Neural crest cell (in vitro differentiated cells): ENCODE measurements around the gene SH3GL3. TPM values are rescaled to one million over a fixed set of nuclear protein-coding genes. Genes with fewer than 3 reads are reported as not detected.

Experiments used
- DNase-seq: peaks from one replicate; pipeline ENCODE4 v3.0.0; 2021; ENCODE audit warnings: low read depth, mixed read lengths, low spot score
- H3K27ac Mint-ChIP-seq: one replicate; pipeline ENCODE4 v1.8.0; 2021; ENCODE audit warnings: mild to moderate bottlenecking, mixed read lengths; ENCODE audit not compliant: unreplicated experiment
- H3K27me3 Mint-ChIP-seq: 2 replicates; pipeline ENCODE4 v1.8.0; 2021; ENCODE audit warnings: low read depth, mild to moderate bottlenecking, mixed read lengths
- H3K36me3 Mint-ChIP-seq: 2 replicates; pipeline ENCODE4 v1.8.0; 2021; ENCODE audit warnings: low read depth, mild to moderate bottlenecking, mixed read lengths
- H3K4me1 Mint-ChIP-seq: 2 replicates; pipeline ENCODE4 v1.8.0; 2021; ENCODE audit warnings: mixed read lengths
- H3K4me3 Mint-ChIP-seq: one replicate; pipeline ENCODE4 v1.8.0; 2021; ENCODE audit warnings: mild to moderate bottlenecking, mixed read lengths
- H3K9me3 Mint-ChIP-seq: 2 replicates; pipeline ENCODE4 v1.8.0; 2021; ENCODE audit warnings: mixed read lengths
- total RNA-seq: library from RNA; stranded (reverse); gene quantifications from 2 replicates; pipeline ENCODE4 v1.2.1, GENCODE V29; 2021
- TF ChIP-seq, protein P1 (sequence below): fragments of 200-600 bp; sonication (generic); conservative IDR thresholded peaks from 2 replicates; pipeline ENCODE4 v1.5.0; 2021; ENCODE audit warnings: antibody characterized with exemption, mild to moderate bottlenecking

SH3GL3 gene
- total RNA-seq, 1 donor from 2014 or later, result 1.4 TPM

GRCh38 chr15:83487519-83487918 lies 40.4 kb downstream of the SH3GL3 start:
- no peak for DNase-seq
- H3K4me1 Mint-ChIP-seq, result no peaks in the 10 kb centered on the region
- TF ChIP-seq, protein P1, sequence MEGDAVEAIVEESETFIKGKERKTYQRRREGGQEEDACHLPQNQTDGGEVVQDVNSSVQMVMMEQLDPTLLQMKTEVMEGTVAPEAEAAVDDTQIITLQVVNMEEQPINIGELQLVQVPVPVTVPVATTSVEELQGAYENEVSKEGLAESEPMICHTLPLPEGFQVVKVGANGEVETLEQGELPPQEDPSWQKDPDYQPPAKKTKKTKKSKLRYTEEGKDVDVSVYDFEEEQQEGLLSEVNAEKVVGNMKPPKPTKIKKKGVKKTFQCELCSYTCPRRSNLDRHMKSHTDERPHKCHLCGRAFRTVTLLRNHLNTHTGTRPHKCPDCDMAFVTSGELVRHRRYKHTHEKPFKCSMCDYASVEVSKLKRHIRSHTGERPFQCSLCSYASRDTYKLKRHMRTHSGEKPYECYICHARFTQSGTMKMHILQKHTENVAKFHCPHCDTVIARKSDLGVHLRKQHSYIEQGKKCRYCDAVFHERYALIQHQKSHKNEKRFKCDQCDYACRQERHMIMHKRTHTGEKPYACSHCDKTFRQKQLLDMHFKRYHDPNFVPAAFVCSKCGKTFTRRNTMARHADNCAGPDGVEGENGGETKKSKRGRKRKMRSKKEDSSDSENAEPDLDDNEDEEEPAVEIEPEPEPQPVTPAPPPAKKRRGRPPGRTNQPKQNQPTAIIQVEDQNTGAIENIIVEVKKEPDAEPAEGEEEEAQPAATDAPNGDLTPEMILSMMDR, result no peak
- no peak overlapping the region for H3K4me3 Mint-ChIP-seq
- no peak overlapping the region for H3K27ac Mint-ChIP-seq
- H3K9me3 Mint-ChIP-seq, result peaks cover 13% of the 10 kb centered on the region
- H3K36me3 Mint-ChIP-seq, result peaks cover 9% of the 10 kb centered on the region
- peaks cover 3% of the 10 kb centered on the region for H3K27me3 Mint-ChIP-seq

GRCh38 chr15:83489690-83490089 lies 42.5 kb downstream of the SH3GL3 start:
- Mint-ChIP-seq H3K4me3 (no peak overlapping the region), H3K27me3 (peaks cover 3% of the 10 kb centered on the region), H3K4me1 (no peaks in the 10 kb centered on the region), H3K9me3 (peaks cover 10% of the 10 kb centered on the region), H3K27ac (no peak overlapping the region), H3K36me3 (peaks cover 5% of the 10 kb centered on the region)
- no peak for DNase-seq
- TF ChIP-seq, protein P1, result no peak

GRCh38 chr15:83491486-83491885 lies 44.3 kb downstream of the SH3GL3 start:
- Mint-ChIP-seq H3K4me1 (no peaks in the 10 kb centered on the region), H3K4me3 (no peak overlapping the region), H3K9me3 (no peaks in the 10 kb centered on the region), H3K27ac (no peak overlapping the region), H3K36me3 (no peaks in the 10 kb centered on the region), H3K27me3 (peaks cover 3% of the 10 kb centered on the region)
- DNase-seq, result no peak
- TF ChIP-seq, protein P1, result no peak

GRCh38 chr15:83496766-83497165 lies 49.6 kb downstream of the SH3GL3 start:
- no peak for DNase-seq
- Mint-ChIP-seq H3K36me3 (peaks cover 5% of the 10 kb centered on the region), H3K27me3 (no peaks in the 10 kb centered on the region), H3K4me1 (no peaks in the 10 kb centered on the region), H3K9me3 (peaks cover 11% of the 10 kb centered on the region), H3K27ac (no peak overlapping the region), H3K4me3 (no peak overlapping the region)
- TF ChIP-seq, protein P1, result no peak

DNA sequence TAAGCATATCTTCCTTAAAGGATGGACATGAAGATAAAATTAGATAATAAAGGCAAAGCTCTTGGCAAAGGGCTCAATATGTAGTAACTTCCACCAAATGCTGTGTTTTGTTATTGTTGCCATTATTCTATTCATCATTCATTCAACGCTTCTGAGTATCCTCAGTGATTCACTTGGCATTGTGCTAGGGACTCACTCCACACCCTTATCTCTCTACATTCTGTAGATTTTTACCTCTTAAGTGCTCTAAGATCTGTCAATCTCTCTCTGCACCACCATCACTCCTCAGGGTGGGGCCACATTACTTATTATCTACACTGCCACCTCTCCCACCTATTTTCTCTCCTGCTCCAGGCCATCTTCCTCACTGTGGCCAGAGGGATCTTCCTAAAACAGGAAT lies 51.2 kb downstream of the SH3GL3 start:
- Mint-ChIP-seq H3K27me3 (no peaks in the 10 kb centered on the region), H3K4me3 (no peak overlapping the region), H3K9me3 (peaks cover 11% of the 10 kb centered on the region), H3K27ac (no peak overlapping the region), H3K4me1 (no peaks in the 10 kb centered on the region), H3K36me3 (peaks cover 5% of the 10 kb centered on the region)
- DNase-seq, result no peak
- TF ChIP-seq, protein P1, result no peak

DNA sequence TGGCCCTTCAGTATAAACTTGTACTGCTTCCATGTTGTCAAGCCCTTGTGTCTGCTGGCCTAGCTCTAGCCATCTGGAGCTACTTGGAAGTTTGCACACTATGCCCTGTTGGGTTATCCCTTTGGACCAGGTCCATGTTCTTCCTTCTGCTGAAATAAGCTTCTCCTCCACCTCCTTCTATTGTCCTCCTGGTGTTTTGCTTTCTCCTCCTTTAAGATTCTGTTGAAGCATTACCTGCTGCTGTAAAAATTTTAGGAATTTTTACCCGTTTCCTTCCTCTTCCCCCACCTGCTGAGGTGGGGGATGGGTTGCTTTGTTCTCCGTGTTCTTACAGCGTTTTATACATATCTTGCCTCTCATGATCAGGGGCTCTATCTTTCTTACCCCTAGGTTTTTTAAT lies 51.7 kb downstream of the SH3GL3 start:
- TF ChIP-seq, protein P1, result no peak

More for the DNA sequence above, 51.7 kb downstream of the SH3GL3 start:
- H3K4me1 Mint-ChIP-seq, result no peaks in the 10 kb centered on the region
- no peak overlapping the region for H3K4me3 Mint-ChIP-seq
- no peak for DNase-seq
- H3K36me3 Mint-ChIP-seq, result peaks cover 5% of the 10 kb centered on the region
- H3K27ac Mint-ChIP-seq, result no peak overlapping the region
- H3K27me3 Mint-ChIP-seq, result no peaks in the 10 kb centered on the region
- H3K9me3 Mint-ChIP-seq, result peaks cover 11% of the 10 kb centered on the region
